IMR-90 (cell line): Measurements from ENCODE around the gene ZNF213. TPM values are rescaled to one million over a fixed set of nuclear protein-coding genes. Genes with fewer than 3 reads are reported as not detected.

Source experiments
- ATAC-seq: fragments of 200-7000 bp; cut with Tn5 transposase; 2 replicates; pipeline ENCODE4 v1.9.1; 2020; ENCODE audit warnings: low read depth, mild to moderate bottlenecking, moderate library complexity
- BruUV-seq: library from RNA; stranded (reverse); fragments of 400-500 nt; replicated peaks from 2 replicates; lab custom pipeline; 2021; lab: Mats Ljungman, UMichigan
- CTCF ChIA-PET: fragments of 300-600 bp; formaldehyde crosslinking; extraction: SDS; loops from one replicate; lab custom pipeline; 2021; ENCODE audit warnings: antibody characterized with exemption; lab: Yijun Ruan, JAX
- POLR2A ChIA-PET: fragments of 300-600 bp; sonication (Branson Sonifier 250); formaldehyde crosslinking; loops from one replicate; lab custom pipeline; 2022; ENCODE audit warnings: antibody characterized with exemption; ENCODE audit not compliant: unreplicated experiment; lab: Charles Lee
- DNase-seq: peaks from one replicate; pipeline ENCODE4 v3.0.0; 2013
- H2AFZ ChIP-seq: replicated peaks from 2 replicates; pipeline ENCODE3; 2013; ENCODE audit warnings: low read length, mild to moderate bottlenecking; ENCODE audit not compliant: poor library complexity
- H2AK5ac ChIP-seq: 2 replicates; pipeline ENCODE4 v1.6.1; 2013; ENCODE audit warnings: low read depth, low read length, inconsistent platforms
- H2AK9ac ChIP-seq: replicated peaks from 2 replicates; pipeline ENCODE3; 2013; ENCODE audit warnings: mild to moderate bottlenecking, low read depth, low read length, moderate library complexity; ENCODE audit not compliant: poor library complexity
- H2BK120ac ChIP-seq: 2 replicates; pipeline ENCODE4 v1.6.1; 2013; ENCODE audit warnings: low read depth, low read length, inconsistent platforms
- H2BK15ac ChIP-seq: 3 replicates; pipeline ENCODE4 v1.6.1; 2013; ENCODE audit warnings: low read depth, low read length, inconsistent platforms
- H2BK20ac ChIP-seq: 2 replicates; pipeline ENCODE4 v1.6.1; 2013; ENCODE audit warnings: low read depth, mild to moderate bottlenecking, inconsistent platforms, low read length, moderate library complexity
- H2BK5ac ChIP-seq: 2 replicates; pipeline ENCODE4 v1.6.1; 2013; ENCODE audit warnings: mild to moderate bottlenecking, low read depth, low read length, inconsistent platforms; ENCODE audit not compliant: poor library complexity, severe bottlenecking
- H3K14ac ChIP-seq: replicated peaks from 2 replicates; pipeline ENCODE4 v1.6.1; 2013; ENCODE audit warnings: low read depth, low read length, inconsistent platforms
- H3K18ac ChIP-seq: 2 replicates; pipeline ENCODE4 v1.6.1; 2013; ENCODE audit warnings: low read depth, low read length, control low read depth
- H3K23ac ChIP-seq: 2 replicates; pipeline ENCODE4 v1.6.1; 2013; ENCODE audit warnings: low read depth, low read length, inconsistent platforms
- H3K27ac ChIP-seq: 2 replicates; pipeline ENCODE4 v1.5.1; 2013; ENCODE audit warnings: mild to moderate bottlenecking, control low read depth, low read length; ENCODE audit not compliant: insufficient read depth
- H3K27me3 ChIP-seq: 2 replicates; pipeline ENCODE4 v1.6.1; 2013; ENCODE audit warnings: low read length; ENCODE audit not compliant: control insufficient read depth, insufficient read depth
- H3K36me3 ChIP-seq: 2 replicates; pipeline ENCODE4 v1.6.1; 2013; ENCODE audit warnings: low read length, mixed read lengths; ENCODE audit not compliant: control insufficient read depth, insufficient read depth
- H3K4ac ChIP-seq: 2 replicates; pipeline ENCODE4 v1.6.1; 2013; ENCODE audit warnings: low read depth, low read length, inconsistent platforms
- H3K4me1 ChIP-seq: 2 replicates; pipeline ENCODE4 v1.6.1; 2013; ENCODE audit warnings: low read length, mixed read lengths; ENCODE audit not compliant: control insufficient read depth, insufficient read depth
- H3K4me2 ChIP-seq: 2 replicates; pipeline ENCODE4 v1.6.1; 2013; ENCODE audit warnings: low read depth, mild to moderate bottlenecking, control low read depth, low read length, moderate library complexity
- H3K4me3 ChIP-seq: 2 replicates; pipeline ENCODE4 v1.5.1; 2013; ENCODE audit warnings: low read depth, mild to moderate bottlenecking, control low read depth, low read length, moderate library complexity; ENCODE audit not compliant: insufficient read depth
- H3K56ac ChIP-seq: 2 replicates; pipeline ENCODE4 v1.6.1; 2013; ENCODE audit warnings: low read length, inconsistent platforms; ENCODE audit not compliant: insufficient read depth; ENCODE audit errors: extremely low read depth
- H3K79me1 ChIP-seq, 2 experiments: 2 replicates each; pipeline ENCODE4 v1.6.1; 2013; ENCODE audit warnings: low read length in 2 of 2, inconsistent platforms in 1 of 2, low read depth in 1 of 2
- H3K9ac ChIP-seq: 2 replicates; pipeline ENCODE4 v1.6.1; 2013; ENCODE audit warnings: low read depth, low read length, control low read depth
- H3K9me1 ChIP-seq: 2 replicates; pipeline ENCODE4 v1.6.1; 2013; ENCODE audit warnings: low read length, inconsistent platforms; ENCODE audit not compliant: insufficient read depth
- H3K9me3 ChIP-seq: 2 replicates; pipeline ENCODE4 v1.6.1; 2013; ENCODE audit warnings: low read length; ENCODE audit not compliant: control insufficient read depth, insufficient read depth
- H4K20me1 ChIP-seq: 2 replicates; pipeline ENCODE4 v1.6.1; 2013; ENCODE audit warnings: low read length, inconsistent platforms; ENCODE audit not compliant: insufficient read depth
- H4K5ac ChIP-seq: 2 replicates; pipeline ENCODE4 v1.6.1; 2013; ENCODE audit warnings: mild to moderate bottlenecking, low read depth, low read length, control low read depth
- H4K8ac ChIP-seq, 2 experiments: 2 replicates each; pipeline ENCODE4 v1.6.1; 2013; ENCODE audit warnings: low read depth in 2 of 2, low read length in 2 of 2, control low read depth in 1 of 2, inconsistent platforms in 1 of 2
- H4K91ac ChIP-seq: 2 replicates; pipeline ENCODE4 v1.6.1; 2013; ENCODE audit warnings: low read depth, low read length, inconsistent platforms; ENCODE audit not compliant: insufficient read depth
- BHLHE40 ChIP-seq: fragments of 150-350 bp; IDR thresholded peaks from 2 replicates; pipeline ENCODE4 v1.6.1; 2016; ENCODE audit warnings: mild to moderate bottlenecking, low read depth, low read length
- CEBPB ChIP-seq: IDR thresholded peaks from 2 replicates; pipeline ENCODE4 v1.6.1; 2012; ENCODE audit warnings: low read depth, low read length, improper control_type of control experiment
- MXI1 ChIP-seq: IDR thresholded peaks from 2 replicates; pipeline ENCODE4 v1.6.1; 2012; ENCODE audit warnings: low read depth, mild to moderate bottlenecking, low read length, moderate library complexity, borderline replicate concordance
- RAD21 ChIP-seq: IDR thresholded peaks from 2 replicates; pipeline ENCODE4 v1.6.1; 2012; ENCODE audit warnings: low read length, improper control_type of control experiment
- RCOR1 ChIP-seq: IDR thresholded peaks from 2 replicates; pipeline ENCODE4 v1.6.1; 2012; ENCODE audit warnings: mild to moderate bottlenecking, low read length, improper control_type of control experiment; ENCODE audit not compliant: insufficient replicate concordance
- WGBS, 2 experiments: methylation state at CpG; one replicate each; pipeline versions ENCODE4 v1.1.5 to v1.1.7; 2013; ENCODE audit warnings: missing lambda C conversion rate in 2 of 2; ENCODE audit not compliant: insufficient read length in 1 of 2; ENCODE audit errors: extremely low coverage in 2 of 2; 5-methylcytosine and 5-hydroxymethylcytosine counted together
- dilution Hi-C: fragments of 300-500 bp; cut with HindIII; formaldehyde crosslinking; loops from one replicate; pipeline ENCODE4 v1.14.3; 2018; ENCODE audit warnings: low sequenced_read_pairs; ENCODE audit not compliant: unreplicated experiment
- in situ Hi-C: fragments of 300-500 bp; cut with MboI; formaldehyde crosslinking; loops from 3 replicates; pipeline ENCODE4 v1.14.3; 2019; ENCODE audit warnings: low sequenced_read_pairs, inconsistent platforms, mixed read lengths
- intact Hi-C: fragments of 100-400 bp; cut with micrococcal nuclease; formaldehyde crosslinking; loops from 2 replicates; pipeline ENCODE4 v1.10.0; 2022
- polyA plus RNA-seq, 3 experiments: library from polyadenylated mRNA; depleted of rRNA; stranded (reverse); fragments of >200 nt; gene quantifications; 2 replicates each; pipeline ENCODE4 v1.2.3, GENCODE V29; 2012; ENCODE audit warnings: low replicate concordance in 1 of 3
- total RNA-seq: library from RNA; depleted of rRNA; stranded (reverse); fragments of >200 nt; gene quantifications from 2 replicates; pipeline ENCODE4 v1.2.3, GENCODE V29; 2012
- TF ChIP-seq, protein P1 (sequence below): conservative IDR thresholded peaks from 2 replicates; pipeline ENCODE4 v1.5.1; 2012; ENCODE audit warnings: mild to moderate bottlenecking, low read depth, low read length, improper control_type of control experiment
- TF ChIP-seq, protein P2 (sequence below): fragments of 150-350 bp; IDR thresholded peaks from 2 replicates; pipeline ENCODE4 v1.6.1; 2017; ENCODE audit warnings: mild to moderate bottlenecking, antibody characterized with exemption, low read length, low read depth

The ZNF213 gene
- total and polyA plus RNA-seq, 2 of the 4 experiments (the other 2 are of a cell fraction): 0.72 to 4.0 TPM

DNA sequence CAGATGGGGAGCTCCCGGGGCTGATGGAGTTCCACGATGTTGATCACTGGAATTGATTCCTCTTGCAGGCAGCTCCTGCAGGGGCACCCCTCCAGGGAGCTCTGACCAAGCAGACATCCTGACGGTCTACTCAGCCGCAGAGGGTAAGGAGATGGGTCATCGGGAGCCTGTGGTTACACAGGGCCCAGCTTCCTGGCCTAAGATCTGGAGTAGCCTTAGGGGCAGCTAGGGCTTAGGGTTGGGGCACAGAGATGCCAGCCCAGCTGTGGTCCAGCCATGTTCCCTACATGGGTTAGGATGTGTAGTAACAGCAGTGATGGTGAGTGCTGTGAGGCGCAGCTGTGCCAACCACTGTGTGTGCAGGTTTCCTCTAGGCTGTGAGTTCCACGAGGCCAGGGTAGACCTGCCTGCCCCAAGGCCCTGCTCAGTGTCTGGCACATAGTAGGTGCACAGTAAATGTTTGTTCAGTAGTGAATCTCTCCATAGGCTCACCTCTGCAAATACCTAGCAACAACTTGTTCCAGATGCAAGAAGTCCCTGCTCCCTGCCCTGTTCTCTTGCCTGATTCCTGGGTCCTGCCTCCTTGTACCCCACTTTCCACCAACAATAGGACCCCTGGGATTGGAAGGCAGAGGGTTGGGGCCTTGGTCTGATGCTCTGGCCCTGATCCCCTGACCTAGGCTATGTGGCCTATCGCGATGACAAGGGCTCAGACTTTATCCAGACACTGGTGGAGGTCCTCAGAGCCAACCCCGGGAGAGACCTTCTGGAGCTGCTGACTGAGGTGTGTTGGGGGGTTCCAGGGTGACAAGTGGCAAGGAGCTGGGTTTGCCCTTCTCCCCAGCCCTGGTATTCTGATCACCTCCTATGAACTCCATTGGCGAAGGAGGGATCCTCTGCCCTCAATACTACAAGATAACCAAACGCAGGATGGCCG lies 13.7 kb downstream of the ZNF213 start (continued):
- TF ChIP-seq MXI1: no peak
- no peak for TF ChIP-seq BHLHE40

DNA sequence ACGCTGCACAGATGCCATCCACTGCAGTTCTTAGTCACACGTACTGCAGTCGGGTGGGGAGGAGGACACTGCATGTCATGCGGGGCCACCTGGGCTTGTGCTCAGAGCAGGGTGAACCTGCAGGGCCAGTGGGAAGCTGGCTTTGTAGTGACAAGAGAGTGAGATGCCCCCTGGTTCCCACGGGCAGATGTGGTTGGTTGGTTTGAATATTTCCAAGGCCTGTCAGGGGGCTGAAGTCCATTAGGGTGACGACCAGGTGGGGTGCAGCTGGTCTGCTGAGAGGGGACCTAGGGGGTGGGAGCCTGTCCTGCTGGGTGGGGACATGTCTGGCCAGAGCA lies 14.3 kb downstream of the ZNF213 start:
- Histone ChIP-seq H3K56ac (no peak overlapping the region), H3K4me1 (peaks cover 3% of the 10 kb centered on the region; the same call in 1 of the 2 replicates), H2BK120ac (no peak overlapping the region), H3K4me3 (no peak overlapping the region), H3K14ac (no peak overlapping the region), H4K20me1 (peaks cover 11% of the 10 kb centered on the region), H3K79me1 (peaks cover 0 to 13% of the 10 kb centered on the region in 2 experiments; a peak in 2 of 4 replicates), H4K5ac (peak overlapping the region; percentile 69; the same call in 1 of the 2 replicates), H3K36me3 (no peaks in the 10 kb centered on the region), H3K4me2 (no peak overlapping the region; the same call in 1 of the 2 replicates), H3K23ac (no peak overlapping the region), H2AK5ac (no peak overlapping the region; the same call in 1 of the 2 replicates), H2BK5ac (no peak overlapping the region), H3K27ac (no peak overlapping the region), H3K9me3 (no peaks in the 10 kb centered on the region), H3K18ac (no peak overlapping the region), H2AK9ac (peak overlapping the region; percentile 98), H2BK15ac (no peak overlapping the region), H3K9ac (no peak overlapping the region), H2BK20ac (no peak overlapping the region), H4K91ac (peak overlapping the region; percentile 65; the same call in 1 of the 2 replicates), H3K27me3 (no peaks in the 10 kb centered on the region), H2AFZ (peak overlapping the region; percentile 94), H4K8ac (peak overlapping the region; percentile 89 to 98), H3K4ac (peak overlapping the region; percentile 95), H3K9me1 (peaks cover 7% of the 10 kb centered on the region; the same call in 1 of the 2 replicates)
- no TSS peak for BruUV-seq
- intact Hi-C loops: no loop called here
- ATAC-seq: no peak
- dilution Hi-C loops: no loop called here
- in situ Hi-C loops: no loop called here
- 100% methylated on average over 3 of the region's 6 CpGs; no CpG with 5 or more reads in 1 of the 2 experiments for WGBS, 2 experiments
- TF ChIP-seq, protein P1, sequence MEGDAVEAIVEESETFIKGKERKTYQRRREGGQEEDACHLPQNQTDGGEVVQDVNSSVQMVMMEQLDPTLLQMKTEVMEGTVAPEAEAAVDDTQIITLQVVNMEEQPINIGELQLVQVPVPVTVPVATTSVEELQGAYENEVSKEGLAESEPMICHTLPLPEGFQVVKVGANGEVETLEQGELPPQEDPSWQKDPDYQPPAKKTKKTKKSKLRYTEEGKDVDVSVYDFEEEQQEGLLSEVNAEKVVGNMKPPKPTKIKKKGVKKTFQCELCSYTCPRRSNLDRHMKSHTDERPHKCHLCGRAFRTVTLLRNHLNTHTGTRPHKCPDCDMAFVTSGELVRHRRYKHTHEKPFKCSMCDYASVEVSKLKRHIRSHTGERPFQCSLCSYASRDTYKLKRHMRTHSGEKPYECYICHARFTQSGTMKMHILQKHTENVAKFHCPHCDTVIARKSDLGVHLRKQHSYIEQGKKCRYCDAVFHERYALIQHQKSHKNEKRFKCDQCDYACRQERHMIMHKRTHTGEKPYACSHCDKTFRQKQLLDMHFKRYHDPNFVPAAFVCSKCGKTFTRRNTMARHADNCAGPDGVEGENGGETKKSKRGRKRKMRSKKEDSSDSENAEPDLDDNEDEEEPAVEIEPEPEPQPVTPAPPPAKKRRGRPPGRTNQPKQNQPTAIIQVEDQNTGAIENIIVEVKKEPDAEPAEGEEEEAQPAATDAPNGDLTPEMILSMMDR: no peak
- TF ChIP-seq RAD21 (no peak), RCOR1 (no peak), CEBPB (no peak), BHLHE40 (no peak)
- TF ChIP-seq, protein P2, sequence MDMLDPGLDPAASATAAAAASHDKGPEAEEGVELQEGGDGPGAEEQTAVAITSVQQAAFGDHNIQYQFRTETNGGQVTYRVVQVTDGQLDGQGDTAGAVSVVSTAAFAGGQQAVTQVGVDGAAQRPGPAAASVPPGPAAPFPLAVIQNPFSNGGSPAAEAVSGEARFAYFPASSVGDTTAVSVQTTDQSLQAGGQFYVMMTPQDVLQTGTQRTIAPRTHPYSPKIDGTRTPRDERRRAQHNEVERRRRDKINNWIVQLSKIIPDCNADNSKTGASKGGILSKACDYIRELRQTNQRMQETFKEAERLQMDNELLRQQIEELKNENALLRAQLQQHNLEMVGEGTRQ: no peak
- ChIA-PET CTCF (interaction anchor here (1.6 kb wide), 1 partner anchor 20 kb away, joined by 6 read pairs; no protein-coding TSS in a partner anchor), POLR2A (interaction anchor here (1.0 kb wide), 1 partner anchor 14 kb away, joined by 3 read pairs; the partner anchor contains the start of gene ZNF213)
- DNase-seq: no peak
